Epithelial cell of esophagus (primary cell): Measurements from ENCODE around the gene ENSA.
"Not testable (repeated sequence)": the region's sequence is repeated elsewhere in the genome, so short reads cannot be mapped to it uniquely, and the experiment has no call there.

Source experiments
- DNase-seq: peaks from one replicate; pipeline ENCODE4 v3.0.0; 2010; ENCODE audit warnings: low read depth
- H3K4me3 ChIP-seq: 2 replicates; pipeline ENCODE4 v1.5.1; 2011; ENCODE audit warnings: mild to moderate bottlenecking, low read length, control low read depth
- CTCF ChIP-seq: IDR thresholded peaks from 2 replicates; pipeline ENCODE4 v1.5.1; 2011; ENCODE audit warnings: low read depth, mild to moderate bottlenecking, low read length, control low read depth, inconsistent platforms; ENCODE audit not compliant: insufficient read depth; ENCODE audit errors: missing control alignments

ENSA gene

GRCh38 chr1:150650193-150650592 lies 20.8 kb upstream of the ENSA start:
- no peak for DNase-seq
- no peak overlapping the region for H3K4me3 ChIP-seq
- TF ChIP-seq CTCF: no peak

- TF ChIP-seq CTCF: no peak
- H3K4me3 ChIP-seq: no peak overlapping the region
- no peak for DNase-seq
These were observed 20.1 kb upstream of the ENSA start for GRCh38 chr1:150649441-150650075.

- DNase-seq: no peak
- no peak overlapping the region for H3K4me3 ChIP-seq
- no peak for TF ChIP-seq CTCF
These were observed 12.9 kb upstream of the ENSA start for GRCh38 chr1:150642296-150642695.

- not testable (repeated sequence) for H3K4me3 ChIP-seq, DNase-seq
These were observed 11.9 kb upstream of the ENSA start for GRCh38 chr1:150641126-150641815.

GRCh38 chr1:150638430-150638829 lies 9.0 kb upstream of the ENSA start:
- not testable (repeated sequence) for DNase-seq, H3K4me3 ChIP-seq

GRCh38 chr1:150634839-150635622 lies 5.6 kb upstream of the ENSA start:
- not testable (repeated sequence) for DNase-seq, H3K4me3 ChIP-seq

GRCh38 chr1:150628766-150629114 lies 672 bp downstream of the ENSA start:
- H3K4me3 ChIP-seq: peak overlapping the region; percentile 98
- no peak for TF ChIP-seq CTCF
- no peak for DNase-seq

- H3K4me3 ChIP-seq: peak overlapping the region; percentile 98
- no peak for TF ChIP-seq CTCF
- peak; percentile 52 for DNase-seq
These were observed 1.5 kb downstream of the ENSA start for GRCh38 chr1:150627826-150628410.
